Loucy (cell line): Measurements from ENCODE around the gene TMEM215.
"Not testable (repeated sequence)": the region's sequence is repeated elsewhere in the genome, so short reads cannot be mapped to it uniquely, and the experiment has no call there.

Experiments used
- H2AFZ ChIP-seq: fragments of 200-600 bp; sonication (generic); 2 replicates; pipeline ENCODE4 v1.6.0; 2016; ENCODE audit warnings: antibody characterized with exemption, mild to moderate bottlenecking, low read length, moderate library complexity
- H3F3A ChIP-seq: fragments of 200-600 bp; 2 replicates; pipeline ENCODE4 v1.6.0; 2016; ENCODE audit warnings: antibody characterized with exemption, low read depth, mild to moderate bottlenecking
- H3K27me3 ChIP-seq: fragments of 200-600 bp; sonication (generic); 2 replicates; pipeline ENCODE4 v1.6.1; 2014; ENCODE audit warnings: low read length, mild to moderate bottlenecking; ENCODE audit not compliant: insufficient read depth, poor library complexity, severe bottlenecking
- H3K36me3 ChIP-seq: fragments of 200-600 bp; sonication (generic); 2 replicates; pipeline ENCODE4 v1.6.1; 2016; ENCODE audit warnings: low read length; ENCODE audit not compliant: insufficient read depth
- H3K4me1 ChIP-seq: fragments of 200-600 bp; sonication (generic); 2 replicates; pipeline ENCODE4 v1.5.1; 2014; ENCODE audit warnings: low read length, mild to moderate bottlenecking; ENCODE audit not compliant: insufficient read depth, poor library complexity, severe bottlenecking
- H3K4me2 ChIP-seq: fragments of 200-600 bp; sonication (generic); 2 replicates; pipeline ENCODE4 v1.6.0; 2014; ENCODE audit warnings: antibody characterized with exemption, low read length, low read depth, mild to moderate bottlenecking; ENCODE audit not compliant: poor library complexity, severe bottlenecking
- H3K4me3 ChIP-seq: fragments of 200-600 bp; sonication (generic); 2 replicates; pipeline ENCODE4 v1.5.1; 2014; ENCODE audit warnings: low read length, mild to moderate bottlenecking, mixed read lengths; ENCODE audit not compliant: poor library complexity, severe bottlenecking
- H3K79me2 ChIP-seq: fragments of 200-600 bp; sonication (generic); 2 replicates; pipeline ENCODE4 v1.6.1; 2014; ENCODE audit warnings: low read length; ENCODE audit not compliant: insufficient read depth
- H3K9ac ChIP-seq: fragments of 200-600 bp; sonication (generic); 2 replicates; pipeline ENCODE4 v1.6.0; 2014; ENCODE audit warnings: mild to moderate bottlenecking, low read depth, low read length, moderate library complexity; ENCODE audit not compliant: poor library complexity, severe bottlenecking
- H3K9me2 ChIP-seq: fragments of 200-600 bp; sonication (generic); replicated peaks from 2 replicates; pipeline ENCODE4 v1.6.1; 2016; ENCODE audit warnings: low read depth, low read length, mixed read lengths
- H3K9me3 ChIP-seq: fragments of 200-600 bp; sonication (generic); 2 replicates; pipeline ENCODE4 v1.6.1; 2014; ENCODE audit warnings: mild to moderate bottlenecking, antibody characterized with exemption, low read length, low read depth; ENCODE audit not compliant: insufficient read depth
- H4K20me1 ChIP-seq: fragments of 200-600 bp; sonication (generic); 2 replicates; pipeline ENCODE4 v1.6.0; 2014; ENCODE audit warnings: antibody characterized with exemption, low read length, mild to moderate bottlenecking; ENCODE audit not compliant: insufficient read depth, poor library complexity, severe bottlenecking
- CTCF ChIP-seq: fragments of 200-600 bp; sonication (generic); conservative IDR thresholded peaks from 2 replicates; pipeline ENCODE4 v1.5.1; 2014; ENCODE audit warnings: mild to moderate bottlenecking, antibody characterized with exemption, low read length
- EZH2phosphoT487 ChIP-seq: fragments of 200-600 bp; IDR thresholded peaks from 2 replicates; pipeline ENCODE4 v1.6.1; 2018; ENCODE audit warnings: antibody characterized with exemption, mild to moderate bottlenecking, moderate library complexity, borderline replicate concordance

Gene TMEM215

DNA sequence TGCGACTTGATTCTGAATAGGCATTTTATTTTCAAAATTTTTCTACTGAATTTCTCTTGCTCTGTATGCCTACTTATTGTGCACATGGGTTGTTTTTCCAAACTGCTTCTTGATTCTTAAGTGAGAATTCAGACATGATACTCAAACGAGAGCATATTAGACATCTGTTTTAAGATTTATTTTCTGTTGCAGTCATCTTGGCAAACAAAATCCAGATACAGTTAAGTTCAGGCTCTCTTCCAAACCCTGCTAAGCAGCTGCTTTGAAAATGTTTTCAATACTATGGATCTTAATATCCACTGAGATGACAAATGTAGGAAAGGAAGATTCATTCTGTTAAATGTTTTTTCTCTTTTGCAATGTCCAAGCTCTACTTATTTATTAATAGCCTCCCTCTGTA lies 4.5 kb downstream of the TMEM215 start:
- no peak for TF ChIP-seq EZH2phosphoT487
- no peak for TF ChIP-seq CTCF
- Histone ChIP-seq H3K9me2 (no peaks in the 10 kb centered on the region), H2AFZ (no peak overlapping the region), H3K36me3 (no peaks in the 10 kb centered on the region), H3K4me2 (no peak overlapping the region), H3K4me1 (no peaks in the 10 kb centered on the region), H4K20me1 (no peaks in the 10 kb centered on the region), H3F3A (no peaks in the 10 kb centered on the region), H3K79me2 (no peaks in the 10 kb centered on the region), H3K9me3 (no peaks in the 10 kb centered on the region), H3K4me3 (no peak overlapping the region), H3K27me3 (no peaks in the 10 kb centered on the region), H3K9ac (no peak overlapping the region)

- H3K4me2 ChIP-seq, H3K27me3 ChIP-seq, H3K9me2 ChIP-seq, H3K4me1 ChIP-seq, H3K9me3 ChIP-seq, H3F3A ChIP-seq, H4K20me1 ChIP-seq, H3K4me3 ChIP-seq, H3K79me2 ChIP-seq, H3K36me3 ChIP-seq, H3K9ac ChIP-seq, H2AFZ ChIP-seq: not testable (repeated sequence)
Measured at GRCh38 chr9:32796015-32796414, 12.7 kb downstream of the TMEM215 start.

GRCh38 chr9:32801530-32801929 lies 18.2 kb downstream of the TMEM215 start:
- Histone ChIP-seq H3K27me3 (no peaks in the 10 kb centered on the region), H3K4me3 (no peak overlapping the region), H3K36me3 (no peaks in the 10 kb centered on the region), H3K4me1 (no peaks in the 10 kb centered on the region), H2AFZ (no peak overlapping the region), H3K4me2 (no peak overlapping the region), H3K9ac (no peak overlapping the region), H3K9me3 (no peaks in the 10 kb centered on the region), H3K79me2 (no peaks in the 10 kb centered on the region), H4K20me1 (no peaks in the 10 kb centered on the region), H3F3A (no peaks in the 10 kb centered on the region), H3K9me2 (no peaks in the 10 kb centered on the region)
- TF ChIP-seq CTCF = no peak
- TF ChIP-seq EZH2phosphoT487 = no peak

DNA sequence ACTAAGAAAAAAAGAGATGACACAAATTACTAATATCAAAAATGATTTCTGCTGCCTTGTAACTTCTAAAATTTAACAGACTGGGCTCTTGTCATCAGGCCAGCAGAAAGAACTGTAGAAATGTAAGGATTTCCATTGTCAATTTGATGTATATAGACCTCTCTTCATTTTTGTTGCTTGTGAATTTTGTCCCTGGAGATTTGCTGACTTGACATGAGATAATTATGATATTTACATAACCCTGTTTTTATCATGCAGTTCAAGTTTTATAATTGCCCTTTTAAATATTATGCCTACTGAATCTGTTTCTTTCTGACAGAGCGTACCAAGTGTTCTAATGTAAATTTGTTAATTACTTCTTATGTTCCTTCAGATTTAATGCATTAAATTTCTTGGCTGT lies 23.9 kb downstream of the TMEM215 start:
- H3K79me2 ChIP-seq = no peaks in the 10 kb centered on the region
- no peaks in the 10 kb centered on the region for H3K9me3 ChIP-seq
- no peaks in the 10 kb centered on the region for H4K20me1 ChIP-seq
- H3K27me3 ChIP-seq = no peaks in the 10 kb centered on the region
- H3K4me3 ChIP-seq = no peak overlapping the region
- H3K9ac ChIP-seq = no peak overlapping the region
- H3F3A ChIP-seq = no peaks in the 10 kb centered on the region
- H2AFZ ChIP-seq = no peak overlapping the region
- no peaks in the 10 kb centered on the region for H3K36me3 ChIP-seq
- no peaks in the 10 kb centered on the region for H3K4me1 ChIP-seq
- H3K4me2 ChIP-seq = no peak overlapping the region
- H3K9me2 ChIP-seq = no peaks in the 10 kb centered on the region
- TF ChIP-seq CTCF = no peak
- no peak for TF ChIP-seq EZH2phosphoT487
